GM18499 (cell line): ENCODE data around the gene RASIP1.

Experiments
- ATAC-seq: cut with Tn5 transposase; IDR thresholded peaks from one replicate; pipeline ENCODE4 v1.9.1; 2021; ENCODE audit warnings: moderate number of reproducible peaks; ENCODE audit not compliant: insufficient read depth, unreplicated experiment

The RASIP1 gene

GRCh38 chr19:48756686-48757085 is 16.3 kb upstream of the RASIP1 start:
- no peak for ATAC-seq

GRCh38 chr19:48756212-48756611 is 15.8 kb upstream of the RASIP1 start:
- no peak for ATAC-seq

- no peak for ATAC-seq
Observed at GRCh38 chr19:48755787-48756186, 15.4 kb upstream of the RASIP1 start.

GRCh38 chr19:48755084-48755641 is 14.8 kb upstream of the RASIP1 start, which contains the start of gene FGF21:
Gene FGF21, plus strand, starts transcription at chr19:48755524. Its CDS starts 713 bp downstream, at chr19:48756237.
- no peak for ATAC-seq

- no peak for ATAC-seq
Observed at GRCh38 chr19:48752496-48753365, 12.3 kb upstream of the RASIP1 start, which contains the start of gene FUT1. Gene FUT1, minus strand, starts transcription at chr19:48752641. Its CDS starts 1,360 bp downstream, at chr19:48751281.

- no peak for ATAC-seq
Observed at GRCh38 chr19:48751845-48752495, 11.6 kb upstream of the RASIP1 start.

- ATAC-seq, result no peak
Observed at GRCh38 chr19:48750771-48751504, 10.5 kb upstream of the RASIP1 start.

- ATAC-seq, result no peak
Observed at GRCh38 chr19:48750351-48750750, 9.9 kb upstream of the RASIP1 start.

- ATAC-seq, result no peak
Observed at GRCh38 chr19:48749571-48750198, 9.3 kb upstream of the RASIP1 start.

- no peak for ATAC-seq
Observed at GRCh38 chr19:48746738-48747575, 6.5 kb upstream of the RASIP1 start, which contains the start of gene IZUMO1. Gene IZUMO1, minus strand, starts transcription at chr19:48746909. Its CDS starts 1,050 bp downstream, at chr19:48745859.

- no peak for ATAC-seq
Observed at GRCh38 chr19:48746110-48746509, 5.7 kb upstream of the RASIP1 start.

- ATAC-seq, result no peak
Observed at GRCh38 chr19:48745208-48745995, 5.0 kb upstream of the RASIP1 start.

- ATAC-seq, result no peak
Observed at GRCh38 chr19:48742096-48742495, 1.7 kb upstream of the RASIP1 start.

GRCh38 chr19:48741129-48741999 is 954 bp upstream of the RASIP1 start:
- no peak for ATAC-seq

GRCh38 chr19:48739404-48740163 is 826 bp downstream of the RASIP1 start:
- no peak for ATAC-seq

- no peak for ATAC-seq
Observed at GRCh38 chr19:48738557-48739403, 1.6 kb downstream of the RASIP1 start.
